Glomerular endothelial cell (primary cell): Measurements from ENCODE around the gene RPE. TPM values are rescaled to one million over a fixed set of nuclear protein-coding genes. Genes with fewer than 3 reads are reported as not detected.

Experiments
- DNase-seq: peaks from one replicate; pipeline ENCODE4 v3.0.0-alpha.2; 2011; ENCODE audit warnings: low read depth, low spot score; ENCODE audit errors: extremely low read depth
- total RNA-seq: library from RNA; depleted of rRNA; stranded (reverse); fragments of >200 nt; gene quantifications from 2 replicates; pipeline ENCODE4 v1.2.3, GENCODE V29; 2015

Gene RPE
- total RNA-seq, 1 donor from 2014 or later, result 56.0 TPM

DNA sequence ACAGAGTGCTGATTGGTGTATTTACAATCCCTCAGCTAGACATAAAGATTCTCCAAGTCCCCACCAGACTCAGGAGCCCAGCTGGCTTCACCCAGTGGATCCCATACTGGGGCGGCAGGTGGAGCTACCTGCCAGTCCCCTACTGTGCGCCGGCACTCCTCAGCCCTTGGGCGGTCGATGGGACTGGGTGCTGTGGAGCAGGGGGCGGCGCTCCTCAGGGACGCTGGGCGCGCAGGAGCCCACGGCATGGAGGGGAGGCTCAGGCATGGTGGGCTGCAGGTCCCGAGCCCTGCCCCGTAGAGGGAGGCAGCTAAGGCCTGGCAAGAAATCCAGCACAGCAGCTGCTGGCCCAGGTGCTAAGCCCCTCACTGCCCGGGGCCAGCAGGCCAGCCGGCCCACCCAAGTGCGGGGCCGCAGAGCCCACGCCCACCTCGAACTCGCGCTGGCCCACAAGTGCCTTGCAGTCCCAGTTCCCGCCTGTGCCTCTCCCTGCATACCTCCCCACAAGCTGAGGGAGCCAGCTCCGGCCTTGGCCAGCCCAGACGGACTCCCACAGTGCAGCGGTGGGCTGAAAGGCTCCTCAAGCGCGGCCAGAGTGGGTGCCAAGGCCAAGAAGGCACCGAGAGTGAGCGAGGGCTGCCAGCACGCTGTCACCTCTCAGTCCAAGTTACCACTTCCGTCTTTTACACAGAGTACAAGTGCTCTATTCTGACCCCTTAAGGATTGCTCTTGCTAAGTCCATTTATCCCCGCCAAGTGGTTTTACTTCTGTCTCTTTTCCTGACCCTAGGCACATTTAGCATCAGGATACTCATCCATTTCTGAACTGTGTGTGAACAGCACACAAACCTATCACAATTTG lies 1.7 kb upstream of the RPE start:
- no peak for DNase-seq

DNA sequence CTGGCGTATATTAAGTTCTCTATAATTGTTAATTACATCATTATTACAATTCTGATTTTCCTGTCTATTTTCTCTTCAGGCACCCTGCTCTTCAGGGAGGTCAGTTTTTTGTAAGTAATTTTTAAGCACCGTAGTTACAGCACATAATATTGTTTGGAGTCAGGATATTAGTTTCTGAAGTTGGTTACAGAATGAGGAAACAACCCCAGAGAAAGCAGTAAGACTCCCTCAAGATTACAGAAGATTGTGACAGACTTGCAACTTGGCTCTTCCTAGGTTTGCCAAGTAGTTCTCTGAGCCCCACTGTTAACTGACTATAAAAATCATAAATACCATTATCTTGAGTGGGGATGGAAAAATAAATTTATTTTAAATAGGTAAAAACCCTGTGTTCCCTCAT lies 921 bp downstream of the RPE start:
- DNase-seq, result no peak

DNA sequence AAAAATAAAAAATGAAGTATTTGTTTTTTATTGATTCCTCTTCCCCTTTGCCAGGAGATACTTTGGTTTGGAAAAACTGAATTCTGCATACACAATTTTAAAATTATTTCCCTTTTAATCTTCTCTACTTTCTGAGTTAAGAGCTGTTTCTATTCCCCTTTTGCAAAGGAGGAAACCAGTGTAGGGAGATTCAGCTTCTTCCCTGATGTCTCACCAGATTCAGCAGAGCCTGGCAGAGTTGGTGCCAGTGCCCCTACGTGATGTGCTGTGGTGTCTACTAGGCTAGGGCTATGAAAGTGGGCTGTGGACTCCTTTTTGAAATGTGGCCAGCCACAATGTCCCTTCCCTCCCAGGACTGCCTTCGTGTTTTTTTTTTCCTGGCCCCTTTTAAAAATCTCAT lies 2.4 kb downstream of the RPE start:
- DNase-seq, result no peak

GRCh38 chr2:210007895-210008294 lies 5.5 kb downstream of the RPE start:
- no peak for DNase-seq

DNA sequence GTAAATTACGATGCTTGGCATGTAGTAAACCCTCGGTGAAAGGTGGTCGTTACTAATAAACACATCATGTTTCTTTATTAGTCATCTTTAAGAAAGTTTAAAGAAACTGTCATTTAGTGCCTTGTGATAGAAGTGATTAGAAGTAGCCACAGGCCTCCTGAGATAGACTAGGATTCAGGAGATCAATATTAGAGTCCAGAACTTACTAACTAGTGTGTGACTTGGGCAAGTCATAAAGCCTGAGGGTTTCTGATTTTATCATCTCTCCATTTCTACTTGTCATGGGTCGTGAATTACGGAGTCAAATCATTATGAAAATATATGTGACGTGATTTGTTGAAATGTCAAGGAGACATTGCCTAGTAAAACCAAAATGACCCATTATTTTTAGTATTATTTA lies 6.7 kb downstream of the RPE start:
- DNase-seq, result no peak

- no peak for DNase-seq
Observed at GRCh38 chr2:210009896-210010295, 7.5 kb downstream of the RPE start.

DNA sequence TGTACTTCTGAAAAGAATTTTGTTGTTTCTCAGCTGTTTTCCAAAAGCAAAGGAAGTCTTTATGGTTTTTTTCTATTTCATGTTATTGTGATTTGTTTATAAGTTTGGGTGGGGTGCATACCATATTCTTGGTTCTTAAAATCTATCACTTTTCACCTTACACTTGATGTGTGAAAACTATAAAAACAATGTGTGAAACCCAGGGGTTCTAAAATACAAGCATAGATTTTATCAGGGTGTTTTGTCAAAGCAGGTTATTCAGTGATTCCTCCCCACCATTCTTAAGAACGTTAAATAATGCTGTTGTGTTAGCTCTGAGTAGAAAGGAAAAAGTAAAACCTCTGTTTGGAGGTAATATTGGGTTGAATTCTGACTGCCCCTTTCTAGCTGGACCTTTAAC lies 17.7 kb downstream of the RPE start:
- no peak for DNase-seq

GRCh38 chr2:210022824-210023223 lies 20.4 kb downstream of the RPE start:
- no peak for DNase-seq

- DNase-seq, result no peak
Observed at GRCh38 chr2:210027608-210028007, 25.2 kb downstream of the RPE start.

- no peak for DNase-seq
Observed at GRCh38 chr2:210028178-210028577, 25.7 kb downstream of the RPE start.

- no peak for DNase-seq
Observed at GRCh38 chr2:210034087-210034683, 31.7 kb downstream of the RPE start.

GRCh38 chr2:210035679-210036078 lies 33.2 kb downstream of the RPE start:
- DNase-seq, result no peak

GRCh38 chr2:210038078-210038477 lies 35.6 kb downstream of the RPE start:
- no peak for DNase-seq

DNA sequence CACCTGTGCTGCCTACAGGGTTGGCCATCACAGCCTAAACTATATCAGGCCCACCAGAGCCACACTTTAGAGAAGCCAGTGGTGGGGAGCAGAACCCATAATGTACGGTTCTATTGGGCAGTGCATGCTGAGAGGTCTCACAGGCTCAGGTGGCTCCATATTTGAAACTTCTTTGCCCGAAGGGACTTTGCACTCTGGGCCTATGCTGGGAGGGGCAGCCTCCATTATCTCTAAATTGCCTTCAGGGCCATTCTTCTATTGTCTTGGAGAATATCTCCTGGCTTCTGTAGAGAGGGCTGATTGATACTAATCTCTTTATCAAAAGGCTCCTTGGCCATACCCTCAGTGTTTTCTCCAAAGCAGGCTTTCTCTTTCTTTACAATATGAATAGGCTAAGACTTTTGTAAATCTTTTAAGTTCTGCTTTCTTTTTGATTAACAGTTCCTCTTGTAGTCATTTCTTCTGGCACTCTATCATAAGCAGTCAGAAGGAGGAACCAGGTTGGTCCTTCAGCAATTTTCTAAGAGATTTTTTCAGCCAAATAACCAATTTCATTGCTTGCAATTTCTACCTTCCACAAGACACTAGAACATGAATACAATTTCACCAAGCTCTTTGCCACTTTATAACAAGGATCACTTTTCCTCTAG lies 44.5 kb downstream of the RPE start:
- DNase-seq, result no peak

DNA sequence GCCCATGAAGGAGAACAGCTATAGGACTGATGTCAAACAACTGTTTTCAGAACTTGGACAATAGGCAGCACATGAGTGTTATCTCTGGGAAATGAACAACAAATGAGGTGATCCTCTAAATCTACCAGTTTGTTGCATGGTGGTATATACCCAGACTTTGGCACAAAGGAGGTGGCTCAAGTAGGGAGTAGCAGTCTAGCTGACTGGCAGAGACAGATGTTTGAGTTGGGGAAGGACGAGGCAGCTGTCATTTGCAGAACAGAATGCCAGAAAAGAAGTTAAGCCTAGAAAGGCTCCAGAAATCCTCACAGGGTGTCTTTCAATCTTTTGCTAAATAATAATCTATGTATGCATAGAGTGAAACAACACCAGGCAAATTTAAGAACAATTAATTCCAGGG lies 47.4 kb downstream of the RPE start:
- no peak for DNase-seq

DNA sequence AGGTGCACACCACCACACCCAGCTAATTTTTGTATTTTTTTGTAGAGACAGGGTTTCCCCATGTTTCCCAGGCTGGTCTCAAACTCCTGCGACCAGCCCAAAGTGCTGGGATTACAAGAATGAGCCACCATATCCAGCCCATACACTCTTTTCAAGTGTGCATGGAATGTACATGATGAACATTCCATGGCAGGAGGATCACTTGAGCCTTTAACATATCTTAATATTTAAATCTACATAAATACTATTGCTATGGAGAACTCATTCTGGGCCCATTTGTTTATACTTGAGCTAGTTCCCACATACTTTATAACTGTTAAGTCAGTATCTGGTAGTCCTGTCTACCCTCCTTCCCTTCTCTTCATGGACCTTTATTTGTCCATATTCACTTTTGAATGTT lies 48.4 kb downstream of the RPE start:
- DNase-seq, result no peak

- no peak for DNase-seq
Observed at GRCh38 chr2:210054696-210055095, 52.3 kb downstream of the RPE start.

DNA sequence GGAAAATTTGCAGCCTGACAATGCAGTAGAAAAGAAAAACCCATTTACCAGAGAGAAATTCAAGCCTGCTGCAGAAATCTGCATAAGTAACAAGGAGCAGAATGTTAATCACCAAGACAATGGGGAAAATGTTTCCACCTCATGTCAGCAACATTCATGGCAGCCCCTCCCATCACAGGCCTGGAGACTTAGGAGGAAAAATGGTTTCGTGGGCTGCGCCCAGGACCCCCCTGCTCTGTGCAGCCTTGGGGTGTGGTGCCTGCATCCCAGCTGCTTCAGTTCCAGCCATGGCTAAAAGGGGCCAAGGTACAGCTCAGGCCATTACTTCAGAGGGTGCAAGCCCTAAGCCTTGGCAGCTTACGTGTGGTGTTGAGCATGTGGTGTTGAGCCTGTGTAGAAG lies 53.4 kb downstream of the RPE start:
- no peak for DNase-seq

- DNase-seq, result no peak
Observed at GRCh38 chr2:210063306-210063705, 60.9 kb downstream of the RPE start.
